ENCODE results near the gene APOC3. TPM values are rescaled to one million over a fixed set of nuclear protein-coding genes. Genes with fewer than 3 reads are reported as not detected.

Gene APOC3
- polyA plus RNA-seq, 4 donors: 273 to 10,182 (median 3,455) TPM

DNA sequence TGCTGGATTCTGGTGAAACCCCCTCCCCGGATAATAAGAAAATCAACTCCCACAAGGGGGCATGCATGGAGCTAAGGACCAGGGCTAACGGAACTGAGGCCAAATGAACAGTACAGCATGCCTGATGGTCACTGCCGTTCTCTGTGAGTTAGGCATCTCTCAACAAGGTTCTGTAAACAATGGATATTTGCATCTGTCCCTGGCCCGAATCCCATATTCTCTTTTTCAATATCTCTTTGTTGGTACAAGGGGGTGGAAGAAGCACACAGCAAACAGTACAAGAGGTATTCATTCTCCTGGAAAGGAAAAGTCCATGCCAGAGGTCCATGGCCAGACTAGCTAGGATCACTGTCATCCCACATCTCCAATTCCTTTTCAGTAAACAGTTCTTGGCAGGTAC, 39.9 kb downstream of the APOC3 start:
- Histone ChIP-seq H3K9me3 (ENCODE audit: control insufficient read depth in 2 of 2, insufficient read depth in 1 of 2, low read depth in 1 of 2, low read length in 1 of 2) (peaks cover 0 to 5% of the 10 kb centered on the region in 2 donors), H3K4me1 (ENCODE audit: control insufficient read depth in 3 of 3, insufficient read depth in 2 of 3, low read depth in 1 of 3, low read length in 2 of 3) (peaks cover 0 to 36% (median 0%) of the 10 kb centered on the region in 3 donors), H3K4me3 (ENCODE audit: low read depth in 1 of 3, low read length in 3 of 3) (no peak overlapping the region), H3K36me3 (ENCODE audit: control insufficient read depth in 3 of 3, insufficient read depth in 2 of 3, low read depth in 1 of 3, low read length in 3 of 3) (peaks cover 13 to 38% (median 19%) of the 10 kb centered on the region in 3 donors), H3K27ac (ENCODE audit: low read depth in 1 of 3, low read length in 2 of 3) (no peak overlapping the region), H3K27me3 (ENCODE audit: control insufficient read depth in 3 of 3, insufficient read depth in 3 of 3, low read length in 3 of 3) (no peaks in the 10 kb centered on the region)
- WGBS, 3 donors: 85 to 97% (median 86%) methylated on average over 4 of the region's 4 CpGs
- FAIRE-seq: no peak
- no peak for DNase-seq

DNA sequence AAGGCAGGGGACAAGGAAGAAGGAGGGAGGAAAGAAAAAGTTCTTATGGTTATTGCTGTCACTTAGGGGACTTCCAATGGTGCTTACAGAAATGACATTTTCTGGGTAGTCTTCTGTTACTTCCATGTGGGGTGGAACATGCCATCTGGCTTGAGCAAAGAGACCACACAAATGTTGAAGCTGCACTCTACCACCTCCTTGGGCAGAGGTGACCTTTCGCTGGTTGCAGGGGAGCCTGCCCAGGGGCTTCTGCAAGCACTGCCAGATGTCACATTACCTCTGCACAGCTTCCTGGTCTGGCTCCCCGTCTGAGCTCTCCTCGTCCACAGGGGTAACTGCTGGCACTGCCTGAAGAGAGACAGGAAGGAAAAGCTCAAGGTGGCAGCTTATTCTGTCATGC, 40.3 kb downstream of the APOC3 start:
- no peak for DNase-seq
- Histone ChIP-seq H3K4me1 (ENCODE audit: control insufficient read depth in 3 of 3, insufficient read depth in 2 of 3, low read depth in 1 of 3, low read length in 2 of 3) (peaks cover 0 to 34% (median 0%) of the 10 kb centered on the region in 3 donors), H3K4me3 (ENCODE audit: low read depth in 1 of 3, low read length in 3 of 3) (no peak overlapping the region), H3K9me3 (ENCODE audit: control insufficient read depth in 2 of 2, insufficient read depth in 1 of 2, low read depth in 1 of 2, low read length in 1 of 2) (peaks cover 0 to 5% of the 10 kb centered on the region in 2 donors), H3K36me3 (ENCODE audit: control insufficient read depth in 3 of 3, insufficient read depth in 2 of 3, low read depth in 1 of 3, low read length in 3 of 3) (peaks cover 13 to 43% (median 19%) of the 10 kb centered on the region in 3 donors), H3K27ac (ENCODE audit: low read depth in 1 of 3, low read length in 2 of 3) (no peak overlapping the region), H3K27me3 (ENCODE audit: control insufficient read depth in 3 of 3, insufficient read depth in 3 of 3, low read length in 3 of 3) (no peaks in the 10 kb centered on the region)
- 79 to 94% (median 81%) methylated on average over 3 of the region's 3 CpGs for WGBS, 3 donors
- FAIRE-seq: no peak

DNA sequence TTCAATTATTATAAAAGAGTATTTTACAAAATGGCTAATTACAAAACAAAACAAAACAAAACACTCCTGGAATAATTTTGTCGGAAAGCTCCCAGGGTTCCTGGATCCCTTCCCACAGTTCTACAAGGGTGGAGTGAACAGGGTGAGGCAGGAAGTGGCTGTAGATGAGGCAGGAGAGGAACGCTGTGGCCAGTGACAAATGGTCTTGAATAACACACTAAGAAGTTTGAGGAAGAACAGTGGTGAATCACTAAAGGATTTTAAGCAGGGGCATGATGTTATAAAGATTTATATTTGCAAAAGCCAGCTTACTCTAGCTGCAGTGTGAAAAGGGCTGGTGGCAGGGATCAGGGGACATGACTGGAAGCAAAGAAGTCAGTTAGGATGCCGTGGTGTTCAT, 41.5 kb downstream of the APOC3 start:
- WGBS, 3 donors: 64 to 86% (median 82%) methylated on average over 3 of the region's 3 CpGs
- peaks cover 0 to 22% (median 0%) of the 10 kb centered on the region in 3 donors for H3K4me1 ChIP-seq (ENCODE audit: control insufficient read depth in 3 of 3, insufficient read depth in 2 of 3, low read depth in 1 of 3, low read length in 2 of 3)
- FAIRE-seq (no peak), DNase-seq (no peak)
- H3K27ac ChIP-seq (ENCODE audit: low read depth in 1 of 3, low read length in 2 of 3): no peak overlapping the region
- peaks cover 13 to 48% (median 19%) of the 10 kb centered on the region in 3 donors for H3K36me3 ChIP-seq (ENCODE audit: control insufficient read depth in 3 of 3, insufficient read depth in 2 of 3, low read depth in 1 of 3, low read length in 3 of 3)
- peaks cover 0 to 5% of the 10 kb centered on the region in 2 donors for H3K9me3 ChIP-seq (ENCODE audit: control insufficient read depth in 2 of 2, insufficient read depth in 1 of 2, low read depth in 1 of 2, low read length in 1 of 2)
- no peak overlapping the region for H3K4me3 ChIP-seq (ENCODE audit: low read depth in 1 of 3, low read length in 3 of 3)
- H3K27me3 ChIP-seq (ENCODE audit: control insufficient read depth in 3 of 3, insufficient read depth in 3 of 3, low read length in 3 of 3): no peaks in the 10 kb centered on the region

DNA sequence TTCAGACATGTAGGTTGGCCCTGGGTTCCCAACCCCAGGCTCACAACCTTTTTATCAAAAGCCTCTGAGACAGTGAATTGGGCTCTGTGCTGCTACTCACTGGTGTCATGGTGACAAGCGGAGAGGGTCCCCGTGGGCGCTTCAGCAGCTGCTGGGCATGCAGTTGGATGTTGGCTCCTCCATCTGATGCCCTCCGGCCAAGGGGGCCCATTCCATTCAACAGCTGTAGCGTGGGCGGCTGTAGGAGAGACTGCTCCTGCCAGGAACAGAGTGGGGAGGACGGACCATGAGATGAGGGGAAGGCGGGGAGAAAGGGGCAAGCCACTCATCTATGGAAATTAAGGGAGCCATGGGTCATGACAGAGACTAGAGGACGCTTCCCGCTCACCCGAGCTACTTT, 43.7 kb downstream of the APOC3 start:
- Histone ChIP-seq H3K36me3 (ENCODE audit: control insufficient read depth in 3 of 3, insufficient read depth in 2 of 3, low read depth in 1 of 3, low read length in 3 of 3) (peaks cover 10 to 43% (median 12%) of the 10 kb centered on the region in 3 donors), H3K9me3 (ENCODE audit: control insufficient read depth in 2 of 2, insufficient read depth in 1 of 2, low read depth in 1 of 2, low read length in 1 of 2) (no peaks in the 10 kb centered on the region), H3K4me1 (ENCODE audit: control insufficient read depth in 3 of 3, insufficient read depth in 2 of 3, low read depth in 1 of 3, low read length in 2 of 3) (peaks cover 0 to 15% (median 0%) of the 10 kb centered on the region in 3 donors), H3K27ac (ENCODE audit: low read depth in 1 of 3, low read length in 2 of 3) (peak overlapping the region in 1 of 3 donors; percentile 36), H3K4me3 (ENCODE audit: low read depth in 1 of 3, low read length in 3 of 3) (no peak overlapping the region), H3K27me3 (ENCODE audit: control insufficient read depth in 3 of 3, insufficient read depth in 3 of 3, low read length in 3 of 3) (no peaks in the 10 kb centered on the region)
- WGBS, 3 donors: 97 to 98% (median 97%) methylated on average over 11 of the region's 11 CpGs
- no peak for DNase-seq
- no peak for FAIRE-seq

DNA sequence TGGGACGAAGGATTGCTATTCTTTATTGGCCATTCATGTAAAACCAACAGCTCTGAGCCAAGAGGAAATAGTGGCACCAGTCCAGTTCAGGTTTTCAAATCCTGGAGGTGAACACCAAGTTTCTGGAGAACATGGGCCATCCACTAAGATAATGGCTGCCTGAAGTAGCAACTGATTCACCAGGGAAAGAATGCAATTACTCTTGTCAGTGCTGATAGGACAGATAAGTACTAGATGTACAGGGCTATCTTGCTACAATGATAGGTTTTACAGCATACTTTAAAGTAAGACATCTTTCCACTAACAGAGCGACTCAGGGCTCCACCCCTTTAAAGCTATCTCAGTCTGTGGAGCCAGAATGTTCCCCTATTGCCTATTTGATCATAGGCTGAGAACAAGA, 44.5 kb downstream of the APOC3 start:
- no peaks in the 10 kb centered on the region for H3K9me3 ChIP-seq (ENCODE audit: control insufficient read depth in 2 of 2, insufficient read depth in 1 of 2, low read depth in 1 of 2, low read length in 1 of 2)
- H3K4me3 ChIP-seq (ENCODE audit: low read depth in 1 of 3, low read length in 3 of 3): peak overlapping the region in 1 of 3 donors; percentile 13
- FAIRE-seq (no peak), DNase-seq (peak; percentile 31 to 46)
- H3K27me3 ChIP-seq (ENCODE audit: control insufficient read depth in 3 of 3, insufficient read depth in 3 of 3, low read length in 3 of 3): no peaks in the 10 kb centered on the region
- H3K4me1 ChIP-seq (ENCODE audit: control insufficient read depth in 3 of 3, insufficient read depth in 2 of 3, low read depth in 1 of 3, low read length in 2 of 3): peaks cover 0 to 15% (median 0%) of the 10 kb centered on the region in 3 donors
- peak overlapping the region in 1 of 3 donors; percentile 54 for H3K27ac ChIP-seq (ENCODE audit: low read depth in 1 of 3, low read length in 2 of 3)
- H3K36me3 ChIP-seq (ENCODE audit: control insufficient read depth in 3 of 3, insufficient read depth in 2 of 3, low read depth in 1 of 3, low read length in 3 of 3): peaks cover 10 to 40% (median 12%) of the 10 kb centered on the region in 3 donors
- WGBS, 3 donors: 74 to 86% (median 80%) methylated on average over 2 of the region's 2 CpGs

DNA sequence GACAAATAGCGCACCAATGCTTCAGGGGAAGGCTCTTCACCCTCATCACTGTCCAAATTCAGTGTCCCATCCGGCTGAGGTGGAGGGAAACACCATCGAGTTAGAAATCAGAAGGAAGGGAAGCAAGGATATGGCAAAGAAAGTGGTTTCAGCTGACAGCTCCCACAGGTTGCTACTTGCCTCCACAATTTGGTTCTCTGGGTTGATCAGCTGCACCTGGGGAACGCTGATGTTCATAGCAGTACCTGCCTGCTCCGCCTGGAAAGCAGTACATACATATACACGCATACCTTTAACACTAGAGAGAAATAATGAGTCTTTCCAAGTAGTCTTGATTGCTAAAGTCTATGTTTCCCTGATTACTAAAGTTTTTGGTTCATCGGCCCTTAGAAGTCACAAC, 45.5 kb downstream of the APOC3 start:
- WGBS, 3 donors: 95 to 98% (median 95%) methylated on average over 7 of the region's 7 CpGs
- DNase-seq: no peak
- Histone ChIP-seq H3K36me3 (ENCODE audit: control insufficient read depth in 3 of 3, insufficient read depth in 2 of 3, low read depth in 1 of 3, low read length in 3 of 3) (peaks cover 4 to 34% (median 8%) of the 10 kb centered on the region in 3 donors), H3K27me3 (ENCODE audit: control insufficient read depth in 3 of 3, insufficient read depth in 3 of 3, low read length in 3 of 3) (no peaks in the 10 kb centered on the region), H3K4me1 (ENCODE audit: control insufficient read depth in 3 of 3, insufficient read depth in 2 of 3, low read depth in 1 of 3, low read length in 2 of 3) (peaks cover 0 to 15% (median 0%) of the 10 kb centered on the region in 3 donors), H3K4me3 (ENCODE audit: low read depth in 1 of 3, low read length in 3 of 3) (peak overlapping the region in 1 of 3 donors; percentile 13), H3K27ac (ENCODE audit: low read depth in 1 of 3, low read length in 2 of 3) (no peak overlapping the region), H3K9me3 (ENCODE audit: control insufficient read depth in 2 of 2, insufficient read depth in 1 of 2, low read depth in 1 of 2, low read length in 1 of 2) (no peaks in the 10 kb centered on the region)
- no peak for FAIRE-seq

DNA sequence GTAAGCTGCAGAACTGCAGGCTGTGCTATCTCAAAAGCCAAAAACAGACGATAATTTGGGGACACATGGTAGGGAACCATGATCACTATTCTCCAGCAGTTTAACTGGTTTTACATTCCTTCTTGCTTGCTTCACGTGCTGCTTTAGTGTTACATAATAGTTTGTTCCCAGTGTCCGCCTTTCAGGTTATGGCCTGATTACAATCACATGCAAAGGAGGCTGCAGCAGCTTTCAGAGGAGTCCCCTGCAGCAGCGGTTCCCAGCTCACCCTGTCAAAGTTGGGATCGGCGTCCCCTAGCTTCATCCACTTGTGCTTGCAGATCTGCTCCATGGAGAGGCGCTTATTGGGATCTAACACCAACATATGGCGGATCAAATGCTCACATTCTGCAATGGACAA, 46.9 kb downstream of the APOC3 start:
- H3K27me3 ChIP-seq (ENCODE audit: control insufficient read depth in 3 of 3, insufficient read depth in 3 of 3, low read length in 3 of 3): no peaks in the 10 kb centered on the region
- peak in 1 of 2 donors; percentile 18 for DNase-seq
- peaks cover 0 to 15% (median 0%) of the 10 kb centered on the region in 3 donors for H3K4me1 ChIP-seq (ENCODE audit: control insufficient read depth in 3 of 3, insufficient read depth in 2 of 3, low read depth in 1 of 3, low read length in 2 of 3)
- no peak overlapping the region for H3K4me3 ChIP-seq (ENCODE audit: low read depth in 1 of 3, low read length in 3 of 3)
- H3K36me3 ChIP-seq (ENCODE audit: control insufficient read depth in 3 of 3, insufficient read depth in 2 of 3, low read depth in 1 of 3, low read length in 3 of 3): peaks cover 3 to 29% (median 7%) of the 10 kb centered on the region in 3 donors
- H3K9me3 ChIP-seq (ENCODE audit: control insufficient read depth in 2 of 2, insufficient read depth in 1 of 2, low read depth in 1 of 2, low read length in 1 of 2): no peaks in the 10 kb centered on the region
- WGBS, 3 donors: 94 to 96% (median 95%) methylated on average over 8 of the region's 8 CpGs
- no peak for FAIRE-seq
- no peak overlapping the region for H3K27ac ChIP-seq (ENCODE audit: low read depth in 1 of 3, low read length in 2 of 3)

DNA sequence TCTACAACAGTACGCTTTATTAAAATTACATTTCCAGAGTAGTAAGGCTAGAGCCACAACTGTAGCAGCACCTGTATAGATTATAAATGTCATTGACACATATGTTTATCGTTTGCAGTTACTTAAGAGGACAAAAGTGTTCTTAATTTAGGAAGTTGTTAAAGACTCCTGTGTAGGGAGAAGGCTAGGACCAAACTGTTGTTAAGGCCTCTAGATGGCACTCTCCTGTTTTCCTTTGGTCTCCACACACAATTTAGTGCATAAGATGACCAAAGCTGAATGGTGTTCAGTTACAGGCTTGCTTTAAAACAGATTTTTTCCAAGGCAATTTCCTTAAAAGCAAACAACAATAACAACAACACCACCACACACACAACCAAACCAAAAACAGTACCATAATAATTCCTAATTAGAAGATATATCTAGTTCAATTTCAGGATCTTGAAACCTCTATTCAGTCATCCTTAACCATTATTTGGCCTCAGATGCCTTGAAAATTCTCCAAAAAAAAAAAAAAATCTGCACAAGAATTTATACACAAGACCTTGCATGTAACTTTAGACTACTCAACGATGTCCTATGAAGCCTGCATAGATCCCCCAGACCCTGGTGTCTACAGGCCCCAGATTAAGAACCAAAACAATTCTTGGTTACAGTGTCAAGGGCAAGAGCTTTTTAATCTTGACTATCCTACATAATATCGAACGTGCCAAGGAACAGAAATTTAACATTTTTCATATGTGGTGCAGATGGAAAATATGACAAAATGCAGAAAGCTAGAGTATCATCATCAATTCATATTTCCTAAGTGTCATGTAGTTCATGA, 50.3 kb downstream of the APOC3 start:
- no peak overlapping the region for H3K27ac ChIP-seq (ENCODE audit: low read depth in 1 of 3, low read length in 2 of 3)
- no peaks in the 10 kb centered on the region for H3K27me3 ChIP-seq (ENCODE audit: control insufficient read depth in 3 of 3, insufficient read depth in 3 of 3, low read length in 3 of 3)
- no peak overlapping the region for H3K4me3 ChIP-seq (ENCODE audit: low read depth in 1 of 3, low read length in 3 of 3)
- no peaks in the 10 kb centered on the region for H3K9me3 ChIP-seq (ENCODE audit: control insufficient read depth in 2 of 2, insufficient read depth in 1 of 2, low read depth in 1 of 2, low read length in 1 of 2)
- DNase-seq (peak; percentile 64 to 71), FAIRE-seq (no peak)
- H3K36me3 ChIP-seq (ENCODE audit: control insufficient read depth in 3 of 3, insufficient read depth in 2 of 3, low read depth in 1 of 3, low read length in 3 of 3): peaks cover 0 to 16% (median 0%) of the 10 kb centered on the region in 3 donors
- 52 to 63% (median 60%) methylated on average over 5 of the region's 5 CpGs for WGBS, 3 donors
- no peaks in the 10 kb centered on the region for H3K4me1 ChIP-seq (ENCODE audit: control insufficient read depth in 3 of 3, insufficient read depth in 2 of 3, low read depth in 1 of 3, low read length in 2 of 3)

Data from small intestine (tissue), 7 donors.